ENCODE measurements around the gene CEP97. TPM values are rescaled to one million over a fixed set of nuclear protein-coding genes. Genes with fewer than 3 reads are reported as not detected.

The CEP97 gene, protein sequence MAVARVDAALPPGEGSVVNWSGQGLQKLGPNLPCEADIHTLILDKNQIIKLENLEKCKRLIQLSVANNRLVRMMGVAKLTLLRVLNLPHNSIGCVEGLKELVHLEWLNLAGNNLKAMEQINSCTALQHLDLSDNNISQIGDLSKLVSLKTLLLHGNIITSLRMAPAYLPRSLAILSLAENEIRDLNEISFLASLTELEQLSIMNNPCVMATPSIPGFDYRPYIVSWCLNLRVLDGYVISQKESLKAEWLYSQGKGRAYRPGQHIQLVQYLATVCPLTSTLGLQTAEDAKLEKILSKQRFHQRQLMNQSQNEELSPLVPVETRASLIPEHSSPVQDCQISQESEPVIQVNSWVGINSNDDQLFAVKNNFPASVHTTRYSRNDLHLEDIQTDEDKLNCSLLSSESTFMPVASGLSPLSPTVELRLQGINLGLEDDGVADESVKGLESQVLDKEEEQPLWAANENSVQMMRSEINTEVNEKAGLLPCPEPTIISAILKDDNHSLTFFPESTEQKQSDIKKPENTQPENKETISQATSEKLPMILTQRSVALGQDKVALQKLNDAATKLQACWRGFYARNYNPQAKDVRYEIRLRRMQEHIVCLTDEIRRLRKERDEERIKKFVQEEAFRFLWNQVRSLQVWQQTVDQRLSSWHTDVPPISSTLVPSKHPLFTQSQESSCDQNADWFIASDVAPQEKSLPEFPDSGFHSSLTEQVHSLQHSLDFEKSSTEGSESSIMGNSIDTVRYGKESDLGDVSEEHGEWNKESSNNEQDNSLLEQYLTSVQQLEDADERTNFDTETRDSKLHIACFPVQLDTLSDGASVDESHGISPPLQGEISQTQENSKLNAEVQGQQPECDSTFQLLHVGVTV
- 10 to 100 TPM in 3 of 4 donors, 1 to 10 TPM in 1; 5.1 to 39.5 (median 17.0) TPM for total RNA-seq

- Histone ChIP-seq H3K27ac (peak within 1 kb of the TSS; percentile 75 to 95), H3K36me3 (no peaks in the 10 kb centered on the region), H3K27me3 (no peaks in the 10 kb centered on the region), H3K9me3 (no peaks in the 10 kb centered on the region), H3K4me3 (peak within 1 kb of the TSS; percentile 55 to 75), H3K4me1 (no peaks in the 10 kb centered on the region)
- intact Hi-C loops (cut with DNase I; ENCODE audit: low total_unique reads): no loop called here
- TF ChIP-seq, protein P1, sequence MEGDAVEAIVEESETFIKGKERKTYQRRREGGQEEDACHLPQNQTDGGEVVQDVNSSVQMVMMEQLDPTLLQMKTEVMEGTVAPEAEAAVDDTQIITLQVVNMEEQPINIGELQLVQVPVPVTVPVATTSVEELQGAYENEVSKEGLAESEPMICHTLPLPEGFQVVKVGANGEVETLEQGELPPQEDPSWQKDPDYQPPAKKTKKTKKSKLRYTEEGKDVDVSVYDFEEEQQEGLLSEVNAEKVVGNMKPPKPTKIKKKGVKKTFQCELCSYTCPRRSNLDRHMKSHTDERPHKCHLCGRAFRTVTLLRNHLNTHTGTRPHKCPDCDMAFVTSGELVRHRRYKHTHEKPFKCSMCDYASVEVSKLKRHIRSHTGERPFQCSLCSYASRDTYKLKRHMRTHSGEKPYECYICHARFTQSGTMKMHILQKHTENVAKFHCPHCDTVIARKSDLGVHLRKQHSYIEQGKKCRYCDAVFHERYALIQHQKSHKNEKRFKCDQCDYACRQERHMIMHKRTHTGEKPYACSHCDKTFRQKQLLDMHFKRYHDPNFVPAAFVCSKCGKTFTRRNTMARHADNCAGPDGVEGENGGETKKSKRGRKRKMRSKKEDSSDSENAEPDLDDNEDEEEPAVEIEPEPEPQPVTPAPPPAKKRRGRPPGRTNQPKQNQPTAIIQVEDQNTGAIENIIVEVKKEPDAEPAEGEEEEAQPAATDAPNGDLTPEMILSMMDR (IDR thresholded peaks at IDR 0.05): no peak
- TF ChIP-seq POLR2A (IDR thresholded peaks at IDR 0.05): peak; percentile 3 to 27
- peak; percentile 86 to 89 for DNase-seq
Measured at GRCh38 chr3:101724329-101725193, at the start of gene CEP97. CEP97 (plus strand) TSS chr3:101724614; CDS start chr3:101724677, 63 bp downstream.

- Histone ChIP-seq H3K36me3 (no peaks in the 10 kb centered on the region), H3K4me3 (peak overlapping the region; percentile 93 to 95), H3K27ac (peak overlapping the region; percentile 92 to 99), H3K9me3 (no peaks in the 10 kb centered on the region), H3K27me3 (no peaks in the 10 kb centered on the region), H3K4me1 (peaks cover 0 to 7% of the 10 kb centered on the region in 2 donors)
- DNase-seq: peak; percentile 49
- intact Hi-C loops (cut with DNase I; ENCODE audit: low total_unique reads): loop anchor here (10.0 kb wide), 1 partner anchor 101 kb away; the partner anchor contains the start of gene PCNP
- TF ChIP-seq POLR2A (IDR thresholded peaks at IDR 0.05): no peak
- TF ChIP-seq, protein P1 (IDR thresholded peaks at IDR 0.05): no peak
Measured at GRCh38 chr3:101675709-101676215, 48.7 kb upstream of the CEP97 start.

DNA sequence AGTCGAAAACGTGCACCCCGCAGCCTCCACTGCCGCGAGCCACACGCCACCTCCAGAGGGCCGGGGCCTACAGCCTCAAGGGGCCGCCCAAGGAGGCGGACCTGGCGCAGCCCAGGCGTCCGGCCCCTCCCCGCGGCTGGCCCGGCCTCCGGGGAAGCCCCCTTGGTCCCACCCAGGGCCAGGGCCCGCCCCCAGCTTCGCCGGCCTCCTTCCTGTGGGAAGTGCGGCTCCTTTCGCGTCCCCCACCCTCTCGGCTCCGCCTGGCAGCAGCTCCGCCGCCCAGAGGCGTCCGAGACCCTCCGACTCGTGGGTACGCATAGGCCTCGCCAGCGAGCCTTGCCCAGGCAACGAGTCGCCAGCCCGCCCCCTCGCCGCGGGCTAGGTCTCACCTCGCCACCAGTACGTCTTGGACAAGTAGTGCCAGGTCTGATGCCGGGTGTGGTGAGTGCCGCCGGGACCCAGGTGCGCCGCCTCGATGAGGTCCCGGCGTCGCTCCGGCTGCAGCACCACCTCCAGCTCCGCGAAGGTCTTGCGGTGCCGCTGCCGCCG is 48.1 kb upstream of the CEP97 start:
- intact Hi-C loops (cut with DNase I; ENCODE audit: low total_unique reads): loop anchor here (10.0 kb wide), 1 partner anchor 101 kb away; the partner anchor contains the start of gene PCNP
- Histone ChIP-seq H3K27ac (peak overlapping the region; percentile 92 to 99), H3K36me3 (no peaks in the 10 kb centered on the region)

More for the DNA sequence above, 48.1 kb upstream of the CEP97 start:
- DNase-seq: peak; percentile 93 to 96
- no peaks in the 10 kb centered on the region for H3K9me3 ChIP-seq
- TF ChIP-seq, protein P1 (IDR thresholded peaks at IDR 0.05): peak in 3 of 4 experiments; percentile 19 to 39 (median 26)
- peak; percentile 59 to 64 for TF ChIP-seq POLR2A (IDR thresholded peaks at IDR 0.05)
- H3K27me3 ChIP-seq: no peaks in the 10 kb centered on the region
- H3K4me3 ChIP-seq: peak overlapping the region; percentile 93 to 95
- H3K4me1 ChIP-seq: peaks cover 0 to 7% of the 10 kb centered on the region in 2 donors

Measured in uterus (tissue), 4 donors.